Progenitor cell of endocrine pancreas (in vitro differentiated cells): ENCODE measurements around the gene TFR2. TPM values are rescaled to one million over a fixed set of nuclear protein-coding genes. Genes with fewer than 3 reads are reported as not detected.

ENCODE experiments used
- DNase-seq: peaks from one replicate; pipeline ENCODE4 v3.0.0; 2021; ENCODE audit warnings: low spot score; ENCODE audit not compliant: unreplicated experiment
- H3K27ac Mint-ChIP-seq: 2 replicates; pipeline ENCODE4 v1.8.0; 2021; ENCODE audit warnings: mild to moderate bottlenecking, moderate library complexity, mixed read lengths
- H3K27me3 Mint-ChIP-seq: 2 replicates; pipeline ENCODE4 v1.8.0; 2021; ENCODE audit warnings: mixed read lengths
- H3K36me3 Mint-ChIP-seq: 2 replicates; pipeline ENCODE4 v1.8.0; 2022; ENCODE audit warnings: mixed read lengths; ENCODE audit not compliant: insufficient read depth
- H3K4me1 Mint-ChIP-seq: 2 replicates; pipeline ENCODE4 v1.8.0; 2021; ENCODE audit warnings: low read depth, mixed read lengths
- H3K4me3 Mint-ChIP-seq: 2 replicates; pipeline ENCODE4 v1.8.0; 2021; ENCODE audit warnings: low read depth, mild to moderate bottlenecking, moderate library complexity, mixed read lengths
- H3K9me3 Mint-ChIP-seq: 2 replicates; pipeline ENCODE4 v1.8.0; 2021; ENCODE audit warnings: low read depth, mixed read lengths
- CTCF ChIP-seq: fragments of 200-600 bp; sonication (generic); IDR thresholded peaks from one replicate; pipeline ENCODE4 v1.5.0; 2021; ENCODE audit warnings: antibody characterized with exemption, mild to moderate bottlenecking; ENCODE audit not compliant: unreplicated experiment
- total RNA-seq: library from RNA; stranded (reverse); gene quantifications from 2 replicates; pipeline ENCODE4 v1.2.1, GENCODE V29; 2021

Gene TFR2
- total RNA-seq, 1 donor from 2014 or later, result 0.93 TPM

DNA sequence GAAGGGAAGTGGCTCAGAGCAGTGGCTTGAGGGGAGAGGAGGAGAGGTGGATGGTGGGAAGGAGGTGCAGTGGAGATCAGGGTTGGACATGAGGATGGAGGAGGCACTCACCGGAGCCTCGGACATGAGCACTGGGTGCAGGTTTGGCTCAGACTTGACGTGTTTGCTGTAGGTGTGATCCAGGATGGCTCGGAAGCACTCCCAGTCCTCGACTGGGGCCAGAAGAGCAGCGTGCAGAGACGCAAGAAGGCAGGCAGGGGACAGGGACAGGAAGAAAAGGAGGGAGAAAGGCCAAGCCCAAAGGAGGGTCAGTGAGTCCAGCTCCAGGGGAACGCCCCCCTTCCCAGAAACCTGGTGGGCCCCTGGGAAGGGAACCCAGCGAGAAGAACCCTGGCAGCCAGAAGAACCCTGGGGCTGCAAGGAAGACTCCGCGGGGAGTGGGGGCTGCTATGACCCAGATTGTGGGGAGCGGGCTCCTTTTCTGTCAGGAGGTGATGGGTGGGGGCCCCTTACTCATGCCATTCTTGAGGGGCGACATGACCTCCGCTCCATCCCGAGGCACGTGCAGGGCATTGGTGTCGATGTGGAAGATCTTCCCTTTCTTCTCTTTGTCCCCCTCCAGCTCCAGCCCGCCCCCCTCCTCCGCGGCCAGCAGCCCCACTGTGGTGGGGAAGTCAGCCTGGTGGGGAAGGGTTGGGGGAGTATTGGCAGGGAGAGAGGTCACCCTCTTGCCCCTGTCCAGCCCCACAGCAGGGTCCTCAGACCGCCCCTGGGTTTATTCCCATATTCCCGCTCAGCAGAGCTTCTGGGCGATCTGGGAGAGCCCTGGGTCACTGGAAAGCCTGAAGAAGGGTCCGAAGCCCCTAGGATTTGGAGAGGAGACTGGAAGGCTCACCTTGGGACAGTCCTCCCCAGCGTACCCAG lies 13.8 kb upstream of the TFR2 start:
- Mint-ChIP-seq H3K4me1 (no peaks in the 10 kb centered on the region), H3K27ac (no peak overlapping the region), H3K9me3 (no peaks in the 10 kb centered on the region), H3K27me3 (peaks cover 50% of the 10 kb centered on the region), H3K36me3 (no peaks in the 10 kb centered on the region), H3K4me3 (no peak overlapping the region)
- DNase-seq, result no peak
- TF ChIP-seq CTCF, result no peak

GRCh38 chr7:100649826-100650565 lies 8.6 kb upstream of the TFR2 start:
- TF ChIP-seq CTCF, result no peak
- H3K27ac Mint-ChIP-seq, result no peak overlapping the region
- no peaks in the 10 kb centered on the region for H3K4me1 Mint-ChIP-seq
- H3K9me3 Mint-ChIP-seq, result no peaks in the 10 kb centered on the region
- peaks cover 30% of the 10 kb centered on the region for H3K27me3 Mint-ChIP-seq
- no peaks in the 10 kb centered on the region for H3K36me3 Mint-ChIP-seq
- DNase-seq, result no peak
- H3K4me3 Mint-ChIP-seq, result no peak overlapping the region

GRCh38 chr7:100642534-100642907 lies 1.2 kb upstream of the TFR2 start:
- no peak overlapping the region for H3K4me3 Mint-ChIP-seq
- no peak for TF ChIP-seq CTCF
- no peak overlapping the region for H3K27ac Mint-ChIP-seq
- H3K27me3 Mint-ChIP-seq, result peaks cover 11% of the 10 kb centered on the region
- no peak for DNase-seq
- H3K36me3 Mint-ChIP-seq, result no peaks in the 10 kb centered on the region
- H3K4me1 Mint-ChIP-seq, result peaks cover 14% of the 10 kb centered on the region
- H3K9me3 Mint-ChIP-seq, result no peaks in the 10 kb centered on the region

GRCh38 chr7:100641860-100642533 lies 645 bp upstream of the TFR2 start:
- H3K9me3 Mint-ChIP-seq, result no peaks in the 10 kb centered on the region
- H3K4me1 Mint-ChIP-seq, result peaks cover 14% of the 10 kb centered on the region
- H3K27me3 Mint-ChIP-seq, result peaks cover 10% of the 10 kb centered on the region
- no peak overlapping the region for H3K27ac Mint-ChIP-seq
- no peak overlapping the region for H3K4me3 Mint-ChIP-seq
- no peaks in the 10 kb centered on the region for H3K36me3 Mint-ChIP-seq
- no peak for TF ChIP-seq CTCF
- no peak for DNase-seq
